GM12878 (cell line): Measurements from ENCODE around the gene MOGAT1. TPM values are rescaled to one million over a fixed set of nuclear protein-coding genes. Genes with fewer than 3 reads are reported as not detected.

ENCODE experiments used
- ATAC-seq: fragments of 200-7000 bp; cut with Tn5 transposase; 3 replicates; pipeline ENCODE4 v1.9.1; 2020; ENCODE audit warnings: mild to moderate bottlenecking, moderate library complexity
- BruUV-seq: library from RNA; stranded (reverse); fragments of 400-500 nt; replicated peaks from 2 replicates; lab custom pipeline; 2021; lab: Mats Ljungman, UMichigan
- CTCF ChIA-PET: fragments of 300-600 bp; sonication (Branson Sonifier 250); formaldehyde crosslinking; extraction: SDS; loops from one replicate; lab custom pipeline; 2021; ENCODE audit warnings: inconsistent platforms; lab: Yijun Ruan, JAX
- POLR2A ChIA-PET: fragments of 350-600 bp; formaldehyde crosslinking; extraction: SDS; loops from one replicate; lab custom pipeline; 2021; ENCODE audit warnings: inconsistent platforms; lab: Charles Lee
- RAD21 ChIA-PET: fragments of 300-600 bp; sonication (Branson Sonifier 250); formaldehyde crosslinking; loops from one replicate; lab custom pipeline; 2023; ENCODE audit warnings: antibody characterized with exemption; ENCODE audit not compliant: unreplicated experiment; lab: Charles Lee
- SMC1A ChIA-PET: fragments of 300-600 bp; sonication (Branson Sonifier 250); formaldehyde crosslinking; loops from one replicate; lab custom pipeline; 2023; ENCODE audit not compliant: unreplicated experiment, uncharacterized antibody; lab: Charles Lee
- DNase-seq: peaks from one replicate; pipeline ENCODE4 v3.0.0-alpha.2; 2011; ENCODE audit warnings: low read depth, low spot score
- FAIRE-seq: peaks from 3 replicates; lab custom pipeline; 2011; peaks lifted over from hg19 to GRCh38; lab: Jason Lieb, UNC
- H2AFZ ChIP-seq: 2 replicates; pipeline ENCODE4 v1.6.0; 2011; ENCODE audit warnings: low read depth, low read length, control low read depth; ENCODE audit not compliant: control insufficient read depth
- H3K27ac ChIP-seq: 2 replicates; pipeline ENCODE4 v1.5.1; 2011; ENCODE audit warnings: control low read depth; ENCODE audit not compliant: control insufficient read depth, insufficient read depth
- H3K27me3 ChIP-seq, 2 experiments: replicated peaks in 1 of 2; 2 replicates each; pipeline versions ENCODE4 v1.6.0 to v1.6.1; 2011; ENCODE audit warnings: low read length in 1 of 2; ENCODE audit not compliant: control insufficient read depth in 2 of 2, insufficient read depth in 2 of 2
- H3K36me3 ChIP-seq, 2 experiments: 2 replicates each; pipeline ENCODE4 v1.5.1; 2011; ENCODE audit warnings: low read length in 1 of 2; ENCODE audit not compliant: control insufficient read depth in 2 of 2, insufficient read depth in 2 of 2
- H3K4me1 ChIP-seq: 2 replicates; pipeline ENCODE4 v1.6.1; 2011; ENCODE audit warnings: mild to moderate bottlenecking, low read length, moderate library complexity, mixed read lengths; ENCODE audit not compliant: control insufficient read depth, insufficient read depth
- H3K4me2 ChIP-seq: 2 replicates; pipeline ENCODE4 v1.6.0; 2011; ENCODE audit warnings: control low read depth; ENCODE audit not compliant: control insufficient read depth, insufficient read depth
- H3K4me3 ChIP-seq: fragments of 200-600 bp; sonication (generic); 2 replicates; pipeline ENCODE4 v1.5.1; 2016
- H3K79me2 ChIP-seq: 2 replicates; pipeline ENCODE4 v1.6.0; 2011; ENCODE audit warnings: low read length; ENCODE audit not compliant: control insufficient read depth, insufficient read depth
- H3K9ac ChIP-seq: 2 replicates; pipeline ENCODE4 v1.8.0; 2011; ENCODE audit warnings: low read length, control low read depth, mixed read lengths; ENCODE audit not compliant: control insufficient read depth, insufficient read depth
- H3K9me3 ChIP-seq: replicated peaks from 3 replicates; pipeline ENCODE4 v1.5.1; 2011; ENCODE audit warnings: mild to moderate bottlenecking, low read length; ENCODE audit not compliant: control insufficient read depth, insufficient read depth
- H4K20me1 ChIP-seq: 2 replicates; pipeline ENCODE4 v1.6.0; 2011; ENCODE audit not compliant: control insufficient read depth, insufficient read depth
- HDAC6 ChIP-seq: fragments of 200-600 bp; sonication (generic); IDR thresholded peaks from one replicate; pipeline ENCODE4 v1.8.0; 2017; ENCODE audit warnings: antibody characterized with exemption; ENCODE audit not compliant: unreplicated experiment
- PML ChIP-seq: IDR thresholded peaks from 2 replicates; pipeline ENCODE4 v1.6.1; 2012; ENCODE audit warnings: low read length, inconsistent platforms
- SIN3A ChIP-seq: IDR thresholded peaks from 2 replicates; pipeline ENCODE4 v1.6.1; 2012; ENCODE audit warnings: low read depth, low read length, improper control_type of control experiment
- ZBTB33 ChIP-seq: fragments of 450-650 bp; IDR thresholded peaks from 2 replicates; pipeline ENCODE4 v1.6.1; 2017; ENCODE audit warnings: mild to moderate bottlenecking
- ZBTB4 ChIP-seq: fragments of 450-650 bp; formaldehyde crosslinking; IDR thresholded peaks from 2 replicates; pipeline ENCODE4 v1.4.0; 2022; ENCODE audit warnings: mild to moderate bottlenecking, moderate library complexity
- WGBS: methylation state at CpG from one replicate; pipeline ENCODE4 v1.1.6; 2016; ENCODE audit warnings: low lambda C conversion rate; ENCODE audit not compliant: insufficient replicate concordance, insufficient coverage; ENCODE audit errors: missing lambda C conversion rate; 5-methylcytosine and 5-hydroxymethylcytosine counted together
- in situ Hi-C: fragments of 300-500 bp; cut with MboI; formaldehyde crosslinking; loops from 9 replicates; pipeline ENCODE4 v1.14.3; 2018; ENCODE audit warnings: mixed read lengths
- intact Hi-C: fragments of 100-400 bp; cut with micrococcal nuclease; formaldehyde crosslinking; loops from one replicate; pipeline ENCODE4 v1.14.2; 2022; ENCODE audit not compliant: unreplicated experiment
- polyA plus RNA-seq, 11 experiments: library from polyadenylated mRNA; depleted of rRNA in 4 of 11; unstranded in 6 of 11; stranded (reverse) in 5 of 11; fragments of >200 nt; fragmentation: Nextera tagmentation in 4 of 11; fragmentation: Illumina TruSeq in 1 of 11; extraction: Ambion mirVana in 4 of 11; extraction: Trizol in 1 of 11; gene quantifications; 1 replicate in 1 of 11; 2 replicates in 10 of 11; pipeline versions ENCODE4 v1.2.1 to v1.2.3, GENCODE V29; 2011 to 2016; ENCODE audit warnings: inconsistent platforms in 2 of 11, missing spikeins in 2 of 11, low read depth in 1 of 11
- total RNA-seq, 4 experiments: library from RNA; depleted of rRNA in 3 of 4; stranded (reverse); fragments of >200 nt in 3 of 4; fragmentation: Illumina TruSeq in 1 of 4; extraction: Trizol in 1 of 4; gene quantifications; 2 replicates each; pipeline versions ENCODE4 v1.2.1 to v1.2.3, GENCODE V29; 2013 to 2021
- TF ChIP-seq, protein P1 (sequence below): fragments of 450-650 bp; formaldehyde crosslinking; IDR thresholded peaks from 2 replicates; pipeline ENCODE4 v1.5.0; 2022; ENCODE audit warnings: mild to moderate bottlenecking, missing genetic modification characterization
- TF ChIP-seq, protein P2 (sequence below): fragments of 450-650 bp; formaldehyde crosslinking; IDR thresholded peaks from 2 replicates; pipeline ENCODE4 v1.4.0; 2020; ENCODE audit warnings: mild to moderate bottlenecking, moderate library complexity
- TF ChIP-seq, protein P3 (sequence below): fragments of 450-650 bp; IDR thresholded peaks from 2 replicates; pipeline ENCODE4 v1.6.1; 2016; ENCODE audit warnings: mild to moderate bottlenecking

The MOGAT1 gene
- total and polyA plus RNA-seq, 10 of the 15 experiments (the other 5 are each of a cell fraction or from before 2014, with no cell fraction given): not detected

- POLR2A ChIA-PET: no interaction called here
- peaks cover 3 to 11% of the 10 kb centered on the region in 2 experiments for H3K36me3 ChIP-seq
- SMC1A ChIA-PET: interaction anchor here (0.9 to 4.6 kb wide), 4 partner anchors 10 to 333 kb away, joined by 3 to 16 read pairs (median 5); no protein-coding TSS in a partner anchor
- no peaks in the 10 kb centered on the region for H3K9me3 ChIP-seq
- WGBS: 80% methylated on average over 4 of the region's 4 CpGs
- CTCF ChIA-PET: interaction anchor here (1.0 to 2.1 kb wide), 3 partner anchors 12 to 334 kb away, joined by 3 to 9 read pairs (median 4); no protein-coding TSS in a partner anchor
- RAD21 ChIA-PET: interaction anchor here (1.5 kb wide), 1 partner anchor 334 kb away, joined by 6 read pairs; no protein-coding TSS in a partner anchor
- H3K4me3 ChIP-seq: no peak overlapping the region
- no peak for DNase-seq
- in situ Hi-C loops (no loop called here), intact Hi-C loops (loop anchor here (5.0 kb wide), 1 partner anchor 225 kb away; no protein-coding TSS in a partner anchor)
- H3K4me2 ChIP-seq: peak overlapping the region; percentile 67
- H3K9ac ChIP-seq: no peak overlapping the region
- no TSS peak for BruUV-seq
- ATAC-seq: no peak
- no peak overlapping the region for H2AFZ ChIP-seq
- H3K27ac ChIP-seq: no peak overlapping the region
- H4K20me1 ChIP-seq: no peaks in the 10 kb centered on the region; the same call in 1 of the 2 replicates
- no peak for FAIRE-seq
- H3K79me2 ChIP-seq: peaks cover 68% of the 10 kb centered on the region
- peaks cover 17% of the 10 kb centered on the region for H3K4me1 ChIP-seq
- no peaks in the 10 kb centered on the region for H3K27me3 ChIP-seq
- no peak for TF ChIP-seq PML
- TF ChIP-seq, protein P1, sequence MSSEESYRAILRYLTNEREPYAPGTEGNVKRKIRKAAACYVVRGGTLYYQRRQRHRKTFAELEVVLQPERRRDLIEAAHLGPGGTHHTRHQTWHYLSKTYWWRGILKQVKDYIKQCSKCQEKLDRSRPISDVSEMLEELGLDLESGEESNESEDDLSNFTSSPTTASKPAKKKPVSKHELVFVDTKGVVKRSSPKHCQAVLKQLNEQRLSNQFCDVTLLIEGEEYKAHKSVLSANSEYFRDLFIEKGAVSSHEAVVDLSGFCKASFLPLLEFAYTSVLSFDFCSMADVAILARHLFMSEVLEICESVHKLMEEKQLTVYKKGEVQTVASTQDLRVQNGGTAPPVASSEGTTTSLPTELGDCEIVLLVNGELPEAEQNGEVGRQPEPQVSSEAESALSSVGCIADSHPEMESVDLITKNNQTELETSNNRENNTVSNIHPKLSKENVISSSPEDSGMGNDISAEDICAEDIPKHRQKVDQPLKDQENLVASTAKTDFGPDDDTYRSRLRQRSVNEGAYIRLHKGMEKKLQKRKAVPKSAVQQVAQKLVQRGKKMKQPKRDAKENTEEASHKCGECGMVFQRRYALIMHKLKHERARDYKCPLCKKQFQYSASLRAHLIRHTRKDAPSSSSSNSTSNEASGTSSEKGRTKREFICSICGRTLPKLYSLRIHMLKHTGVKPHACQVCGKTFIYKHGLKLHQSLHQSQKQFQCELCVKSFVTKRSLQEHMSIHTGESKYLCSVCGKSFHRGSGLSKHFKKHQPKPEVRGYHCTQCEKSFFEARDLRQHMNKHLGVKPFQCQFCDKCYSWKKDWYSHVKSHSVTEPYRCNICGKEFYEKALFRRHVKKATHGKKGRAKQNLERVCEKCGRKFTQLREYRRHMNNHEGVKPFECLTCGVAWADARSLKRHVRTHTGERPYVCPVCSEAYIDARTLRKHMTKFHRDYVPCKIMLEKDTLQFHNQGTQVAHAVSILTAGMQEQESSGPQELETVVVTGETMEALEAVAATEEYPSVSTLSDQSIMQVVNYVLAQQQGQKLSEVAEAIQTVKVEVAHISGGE: no peak
- TF ChIP-seq, protein P2, sequence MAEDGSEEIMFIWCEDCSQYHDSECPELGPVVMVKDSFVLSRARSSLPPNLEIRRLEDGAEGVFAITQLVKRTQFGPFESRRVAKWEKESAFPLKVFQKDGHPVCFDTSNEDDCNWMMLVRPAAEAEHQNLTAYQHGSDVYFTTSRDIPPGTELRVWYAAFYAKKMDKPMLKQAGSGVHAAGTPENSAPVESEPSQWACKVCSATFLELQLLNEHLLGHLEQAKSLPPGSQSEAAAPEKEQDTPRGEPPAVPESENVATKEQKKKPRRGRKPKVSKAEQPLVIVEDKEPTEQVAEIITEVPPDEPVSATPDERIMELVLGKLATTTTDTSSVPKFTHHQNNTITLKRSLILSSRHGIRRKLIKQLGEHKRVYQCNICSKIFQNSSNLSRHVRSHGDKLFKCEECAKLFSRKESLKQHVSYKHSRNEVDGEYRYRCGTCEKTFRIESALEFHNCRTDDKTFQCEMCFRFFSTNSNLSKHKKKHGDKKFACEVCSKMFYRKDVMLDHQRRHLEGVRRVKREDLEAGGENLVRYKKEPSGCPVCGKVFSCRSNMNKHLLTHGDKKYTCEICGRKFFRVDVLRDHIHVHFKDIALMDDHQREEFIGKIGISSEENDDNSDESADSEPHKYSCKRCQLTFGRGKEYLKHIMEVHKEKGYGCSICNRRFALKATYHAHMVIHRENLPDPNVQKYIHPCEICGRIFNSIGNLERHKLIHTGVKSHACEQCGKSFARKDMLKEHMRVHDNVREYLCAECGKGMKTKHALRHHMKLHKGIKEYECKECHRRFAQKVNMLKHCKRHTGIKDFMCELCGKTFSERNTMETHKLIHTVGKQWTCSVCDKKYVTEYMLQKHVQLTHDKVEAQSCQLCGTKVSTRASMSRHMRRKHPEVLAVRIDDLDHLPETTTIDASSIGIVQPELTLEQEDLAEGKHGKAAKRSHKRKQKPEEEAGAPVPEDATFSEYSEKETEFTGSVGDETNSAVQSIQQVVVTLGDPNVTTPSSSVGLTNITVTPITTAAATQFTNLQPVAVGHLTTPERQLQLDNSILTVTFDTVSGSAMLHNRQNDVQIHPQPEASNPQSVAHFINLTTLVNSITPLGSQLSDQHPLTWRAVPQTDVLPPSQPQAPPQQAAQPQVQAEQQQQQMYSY: no peak
- no peak for TF ChIP-seq SIN3A
- no peak for TF ChIP-seq HDAC6
- no peak for TF ChIP-seq ZBTB4 (CRISPR knock-in tag)
- TF ChIP-seq, protein P3, sequence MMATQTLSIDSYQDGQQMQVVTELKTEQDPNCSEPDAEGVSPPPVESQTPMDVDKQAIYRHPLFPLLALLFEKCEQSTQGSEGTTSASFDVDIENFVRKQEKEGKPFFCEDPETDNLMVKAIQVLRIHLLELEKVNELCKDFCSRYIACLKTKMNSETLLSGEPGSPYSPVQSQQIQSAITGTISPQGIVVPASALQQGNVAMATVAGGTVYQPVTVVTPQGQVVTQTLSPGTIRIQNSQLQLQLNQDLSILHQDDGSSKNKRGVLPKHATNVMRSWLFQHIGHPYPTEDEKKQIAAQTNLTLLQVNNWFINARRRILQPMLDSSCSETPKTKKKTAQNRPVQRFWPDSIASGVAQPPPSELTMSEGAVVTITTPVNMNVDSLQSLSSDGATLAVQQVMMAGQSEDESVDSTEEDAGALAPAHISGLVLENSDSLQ: no peak
- TF ChIP-seq ZBTB33: no peak
These were observed 19.6 kb upstream of the MOGAT1 start for GRCh38 chr2:222651718-222652418.
